ENCODE measurements around the gene DHRS4. TPM values are rescaled to one million over a fixed set of nuclear protein-coding genes. Genes with fewer than 3 reads are reported as not detected.
"Not testable (repeated sequence)": the region's sequence is repeated elsewhere in the genome, so short reads cannot be mapped to it uniquely, and the experiment has no call there.

The DHRS4 gene
- total and polyA plus RNA-seq, 2 experiments from 2014 or later = 25.4 to 35.4 TPM

DNA sequence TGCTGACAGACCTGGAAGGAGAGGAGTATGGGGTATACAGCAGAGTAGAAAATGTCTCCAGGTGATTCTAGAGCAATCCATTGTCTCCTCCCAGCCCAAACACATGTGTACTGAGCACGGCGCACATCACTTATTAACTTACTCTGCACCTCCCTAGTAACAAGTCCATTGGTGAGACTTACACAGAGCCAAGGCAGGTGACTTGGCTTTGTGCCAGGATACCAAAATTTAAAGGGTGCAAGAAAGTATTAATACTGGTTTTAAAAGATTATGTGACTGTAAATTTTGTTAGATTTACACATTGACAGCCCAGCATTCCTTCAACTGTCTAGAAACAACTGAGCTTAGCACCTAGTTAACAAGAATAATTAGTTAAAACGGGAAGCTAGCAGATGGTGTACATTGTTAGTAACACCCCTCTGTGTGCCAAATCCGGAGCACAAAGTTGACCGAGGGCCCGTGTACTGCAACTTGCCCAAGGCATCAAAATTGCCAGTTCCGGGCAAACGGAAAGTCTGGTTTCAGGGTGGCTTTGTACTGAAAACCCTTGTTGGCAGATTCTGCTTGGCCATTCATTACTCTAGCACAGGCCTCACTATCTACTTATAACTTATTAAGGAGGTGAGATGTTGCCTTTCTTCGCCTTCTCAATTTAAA lies 4.5 kb downstream of the DHRS4 start:
- H3K27ac ChIP-seq; H3K9me2 ChIP-seq (ENCODE audit: insufficient read depth); DNase-seq; H3F3A ChIP-seq (ENCODE audit: insufficient read depth); H3K9ac ChIP-seq; H3K4me2 ChIP-seq (ENCODE audit: unreplicated experiment); H3K4me3 ChIP-seq; H3K27me3 ChIP-seq (replicated peaks; ENCODE audit: insufficient read depth); H3K36me3 ChIP-seq (ENCODE audit: low read depth); H4K20me1 ChIP-seq (ENCODE audit: insufficient read depth); H3K9me3 ChIP-seq (ENCODE audit: low read depth); H3K4me1 ChIP-seq (ENCODE audit: insufficient read depth); H2AFZ ChIP-seq; in situ Hi-C loops (cut with MboI); H3K79me2 ChIP-seq (ENCODE audit: insufficient read depth): not testable (repeated sequence)
- 97 to 98% methylated on average over 9 of the region's 9 CpGs for WGBS, 2 experiments (ENCODE audit: low coverage in 1 of 2, low lambda C conversion rate in 2 of 2, missing lambda C conversion rate in 2 of 2)

DNA sequence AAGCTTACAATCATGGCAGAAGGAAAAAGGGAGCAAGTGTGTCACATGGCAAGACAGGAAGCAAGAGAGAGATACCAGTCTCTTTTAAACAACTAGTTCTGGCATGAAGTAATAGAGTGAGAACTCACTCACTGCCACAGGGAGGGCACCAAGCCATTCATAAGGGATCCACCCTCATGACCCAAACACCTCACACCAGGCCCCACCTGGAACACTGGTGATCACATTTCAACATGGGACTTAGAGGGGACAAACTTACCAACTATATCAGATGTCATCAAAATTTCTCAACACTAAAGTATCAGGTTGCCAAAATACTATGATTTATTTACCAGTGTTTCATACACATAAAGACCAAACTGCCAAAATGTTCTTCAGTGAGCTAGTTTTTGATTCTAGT lies 7.3 kb downstream of the DHRS4 start:
- H3K4me3 ChIP-seq; H4K20me1 ChIP-seq (ENCODE audit: insufficient read depth); H3K27ac ChIP-seq; H3K79me2 ChIP-seq (ENCODE audit: insufficient read depth); H3K36me3 ChIP-seq (ENCODE audit: low read depth); in situ Hi-C loops (cut with MboI); H3K4me1 ChIP-seq (ENCODE audit: insufficient read depth); H3K9me3 ChIP-seq (ENCODE audit: low read depth); H3K9ac ChIP-seq; H2AFZ ChIP-seq; DNase-seq; H3F3A ChIP-seq (ENCODE audit: insufficient read depth); H3K27me3 ChIP-seq (replicated peaks; ENCODE audit: insufficient read depth); H3K9me2 ChIP-seq (ENCODE audit: insufficient read depth); H3K4me2 ChIP-seq (ENCODE audit: unreplicated experiment): not testable (repeated sequence)

GRCh38 chr14:23961704-23962103 lies 8.1 kb downstream of the DHRS4 start:
- H3F3A ChIP-seq (ENCODE audit: insufficient read depth); H4K20me1 ChIP-seq (ENCODE audit: insufficient read depth); H3K9me2 ChIP-seq (ENCODE audit: insufficient read depth); DNase-seq; H3K27ac ChIP-seq; H3K4me1 ChIP-seq (ENCODE audit: insufficient read depth); H3K27me3 ChIP-seq (replicated peaks; ENCODE audit: insufficient read depth); H3K9ac ChIP-seq; H3K4me3 ChIP-seq; H3K79me2 ChIP-seq (ENCODE audit: insufficient read depth); H2AFZ ChIP-seq; in situ Hi-C loops (cut with MboI); H3K9me3 ChIP-seq (ENCODE audit: low read depth); H3K36me3 ChIP-seq (ENCODE audit: low read depth); H3K4me2 ChIP-seq (ENCODE audit: unreplicated experiment): not testable (repeated sequence)
- whole genome bisulfite sequencing, 2 experiments (ENCODE audit: low coverage in 1 of 2, low lambda C conversion rate in 2 of 2, missing lambda C conversion rate in 2 of 2) = 92 to 95% methylated on average over 1 of the region's 2 CpGs

DNA sequence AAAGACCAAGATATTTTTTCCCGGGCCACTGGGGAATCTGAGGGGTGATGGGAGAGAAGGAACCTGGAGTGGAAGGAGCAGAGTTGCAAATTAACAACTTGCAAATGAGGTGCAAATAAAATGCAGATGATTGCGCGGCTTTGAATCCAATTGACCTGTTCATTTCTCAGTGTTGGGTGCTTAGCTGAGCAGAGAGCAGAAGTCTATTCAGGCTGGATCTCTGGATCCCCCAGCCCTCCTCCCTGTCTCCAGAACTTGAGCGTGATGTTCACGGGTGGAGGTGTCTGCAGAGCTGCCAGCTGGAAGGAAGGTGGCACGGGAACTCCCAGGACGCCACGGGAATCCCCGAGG lies 15.5 kb downstream of the DHRS4 start:
- H4K20me1 ChIP-seq (ENCODE audit: insufficient read depth); H3K79me2 ChIP-seq (ENCODE audit: insufficient read depth); H3K4me1 ChIP-seq (ENCODE audit: insufficient read depth); H3K36me3 ChIP-seq (ENCODE audit: low read depth); H3F3A ChIP-seq (ENCODE audit: insufficient read depth); H3K27me3 ChIP-seq (replicated peaks; ENCODE audit: insufficient read depth); H3K27ac ChIP-seq; H3K9me3 ChIP-seq (ENCODE audit: low read depth); in situ Hi-C loops (cut with MboI); H3K9me2 ChIP-seq (ENCODE audit: insufficient read depth); DNase-seq: not testable (repeated sequence)
- 0 to 20% methylated on average over 1 to 2 of the region's 9 CpGs for WGBS, 2 experiments (ENCODE audit: low coverage in 1 of 2, low lambda C conversion rate in 2 of 2, missing lambda C conversion rate in 2 of 2)
- Histone ChIP-seq H3K9ac (0 out of 2 replicates have a peak overlapping the region, but pooled peaks have one; percentile 70), H3K4me2 (ENCODE audit: unreplicated experiment) (peak overlapping the region; percentile 86), H3K4me3 (peak overlapping the region; percentile 72; the same call in 1 of the 2 replicates), H2AFZ (peak overlapping the region; percentile 88; the same call in 1 of the 2 replicates)

GRCh38 chr14:23969481-23970282 lies 16.1 kb downstream of the DHRS4 start:
- DNase-seq = peak; percentile 57
- H3K9me2 ChIP-seq (ENCODE audit: insufficient read depth); H3K79me2 ChIP-seq (ENCODE audit: insufficient read depth); H3K36me3 ChIP-seq (ENCODE audit: low read depth); H3K4me1 ChIP-seq (ENCODE audit: insufficient read depth); H3K27me3 ChIP-seq (replicated peaks; ENCODE audit: insufficient read depth); in situ Hi-C loops (cut with MboI); H3F3A ChIP-seq (ENCODE audit: insufficient read depth); H3K27ac ChIP-seq; H3K9me3 ChIP-seq (ENCODE audit: low read depth); H4K20me1 ChIP-seq (ENCODE audit: insufficient read depth): not testable (repeated sequence)
- peak overlapping the region; percentile 88 for H2AFZ ChIP-seq
- H3K4me3 ChIP-seq = peak overlapping the region; percentile 72
- H3K9ac ChIP-seq = peak overlapping the region; percentile 70
- 3 to 4% methylated on average over 50 to 53 of the region's 61 CpGs for WGBS, 2 experiments (ENCODE audit: low coverage in 1 of 2, low lambda C conversion rate in 2 of 2, missing lambda C conversion rate in 2 of 2)
- peak overlapping the region; percentile 86 for H3K4me2 ChIP-seq (ENCODE audit: unreplicated experiment)

GRCh38 chr14:23970283-23970659 lies 16.7 kb downstream of the DHRS4 start:
- H3K9me2 ChIP-seq (ENCODE audit: insufficient read depth); in situ Hi-C loops (cut with MboI); H3K9ac ChIP-seq; H3K27ac ChIP-seq; H3K4me2 ChIP-seq (ENCODE audit: unreplicated experiment); H3K27me3 ChIP-seq (replicated peaks; ENCODE audit: insufficient read depth); H3K79me2 ChIP-seq (ENCODE audit: insufficient read depth); H4K20me1 ChIP-seq (ENCODE audit: insufficient read depth); H3F3A ChIP-seq (ENCODE audit: insufficient read depth); H3K36me3 ChIP-seq (ENCODE audit: low read depth); H3K4me1 ChIP-seq (ENCODE audit: insufficient read depth); H3K9me3 ChIP-seq (ENCODE audit: low read depth); H3K4me3 ChIP-seq; DNase-seq: not testable (repeated sequence)
- 45 to 56% methylated on average over 15 of the region's 15 CpGs for WGBS, 2 experiments (ENCODE audit: low coverage in 1 of 2, low lambda C conversion rate in 2 of 2, missing lambda C conversion rate in 2 of 2)
- peak overlapping the region; percentile 88 for H2AFZ ChIP-seq

DNA sequence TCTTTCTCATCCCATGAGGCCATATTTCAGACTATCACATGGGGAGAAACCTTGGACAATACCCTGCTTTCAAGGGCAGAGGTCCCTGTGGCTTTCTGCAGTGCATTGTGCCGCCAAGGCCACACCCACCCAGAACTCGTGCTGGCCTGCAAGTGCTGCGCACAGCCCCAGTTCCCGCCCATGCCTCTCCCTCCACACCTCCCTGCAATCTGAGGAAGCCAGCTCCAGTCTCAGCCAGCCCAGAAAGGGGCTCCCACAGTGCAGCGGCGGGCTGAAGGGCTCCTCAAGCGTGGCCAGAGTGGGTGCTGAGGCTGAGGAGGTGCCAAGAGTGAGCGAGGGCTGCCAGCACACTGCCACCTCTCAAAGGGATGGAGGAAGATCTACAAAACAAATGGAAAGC lies 19.6 kb downstream of the DHRS4 start:
- H3K27ac ChIP-seq; H4K20me1 ChIP-seq (ENCODE audit: insufficient read depth); H3K9me3 ChIP-seq (ENCODE audit: low read depth); H2AFZ ChIP-seq; H3K79me2 ChIP-seq (ENCODE audit: insufficient read depth); H3K27me3 ChIP-seq (replicated peaks; ENCODE audit: insufficient read depth); H3K9ac ChIP-seq; H3K4me3 ChIP-seq; H3K9me2 ChIP-seq (ENCODE audit: insufficient read depth); DNase-seq; H3K36me3 ChIP-seq (ENCODE audit: low read depth); H3F3A ChIP-seq (ENCODE audit: insufficient read depth); in situ Hi-C loops (cut with MboI); H3K4me1 ChIP-seq (ENCODE audit: insufficient read depth); H3K4me2 ChIP-seq (ENCODE audit: unreplicated experiment): not testable (repeated sequence)
- 76 to 83% methylated on average over 8 of the region's 8 CpGs for WGBS, 2 experiments (ENCODE audit: low coverage in 1 of 2, low lambda C conversion rate in 2 of 2, missing lambda C conversion rate in 2 of 2)

DNA sequence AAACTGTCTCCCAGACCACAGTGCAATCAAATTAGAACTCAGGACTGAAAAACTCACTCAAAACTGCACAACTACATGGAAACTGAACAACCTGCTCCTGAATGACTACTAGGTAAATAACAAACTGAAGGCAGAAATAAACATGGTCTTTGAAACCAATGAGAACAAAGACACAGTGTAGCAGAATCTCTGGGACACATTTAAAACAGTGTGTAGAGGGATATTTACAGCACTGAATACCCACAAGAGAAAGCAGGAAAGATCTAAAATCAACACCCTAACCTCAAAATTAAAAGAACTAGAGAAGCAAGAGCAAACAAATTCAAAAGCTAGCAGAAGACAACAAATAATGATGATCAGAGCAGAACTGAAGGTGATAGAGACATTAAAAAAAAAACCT lies 20.5 kb downstream of the DHRS4 start:
- H3K9me2 ChIP-seq (ENCODE audit: insufficient read depth); H4K20me1 ChIP-seq (ENCODE audit: insufficient read depth); H3K9ac ChIP-seq; H3K27me3 ChIP-seq (replicated peaks; ENCODE audit: insufficient read depth); H3K4me1 ChIP-seq (ENCODE audit: insufficient read depth); H3K79me2 ChIP-seq (ENCODE audit: insufficient read depth); DNase-seq; H3K36me3 ChIP-seq (ENCODE audit: low read depth); H3K4me3 ChIP-seq; in situ Hi-C loops (cut with MboI); H3K9me3 ChIP-seq (ENCODE audit: low read depth); H2AFZ ChIP-seq; H3F3A ChIP-seq (ENCODE audit: insufficient read depth); H3K4me2 ChIP-seq (ENCODE audit: unreplicated experiment); H3K27ac ChIP-seq: not testable (repeated sequence)
